Thyroid gland (tissue), 4 donors: ENCODE measurements around the gene BLM. TPM values are rescaled to one million over a fixed set of nuclear protein-coding genes. Genes with fewer than 3 reads are reported as not detected.

Experiments used
- DNase-seq, 2 donors: peaks; one replicate each; pipeline ENCODE4 v3.0.0-alpha.2; 2019
- H3K27ac ChIP-seq, 3 donors: fragments of 200-600 bp; sonication (generic); 1 replicate in 2 of 3; 2 replicates in 1 of 3; pipeline ENCODE4 v1.5.1; 2016 to 2019; ENCODE audit warnings: mild to moderate bottlenecking in 1 of 3, moderate library complexity in 1 of 3
- H3K27me3 ChIP-seq: fragments of 200-600 bp; sonication (generic); one replicate; pipeline ENCODE4 v1.5.1; 2019
- H3K36me3 ChIP-seq, 2 donors: fragments of 200-600 bp; sonication (generic); one replicate each; pipeline ENCODE4 v1.5.1; 2016 to 2019
- H3K4me1 ChIP-seq, 2 donors: fragments of 200-600 bp; sonication (generic); one replicate each; pipeline ENCODE4 v1.5.1; 2017 to 2019
- H3K4me3 ChIP-seq, 3 donors: fragments of 200-600 bp; sonication (generic); replicated peaks in 1 of 3; 1 replicate in 2 of 3; 2 replicates in 1 of 3; pipeline ENCODE4 v1.5.1; 2016; ENCODE audit warnings: mild to moderate bottlenecking in 1 of 3
- H3K9me3 ChIP-seq: fragments of 200-600 bp; sonication (generic); one replicate; pipeline ENCODE4 v1.5.1; 2017
- CTCF ChIP-seq, 6 experiments: fragments of 200-600 bp in 3 of 6; fragments of 450-650 bp in 3 of 6; sonication (generic) in 3 of 6; IDR thresholded peaks; one replicate each; pipeline ENCODE4 v1.5.1; 2016 to 2019; ENCODE audit warnings: antibody characterized with exemption in 6 of 6, mild to moderate bottlenecking in 2 of 6, inconsistent platforms in 1 of 6, moderate library complexity in 1 of 6
- POLR2A ChIP-seq, 2 donors: fragments of 450-650 bp; IDR thresholded peaks; one replicate each; pipeline ENCODE4 v1.6.1; 2017; ENCODE audit warnings: antibody characterized with exemption in 2 of 2, mild to moderate bottlenecking in 2 of 2, moderate library complexity in 1 of 2
- WGBS, 2 donors: methylation state at CpG; one replicate each; pipeline ENCODE4 v1.1.5; 2017; 5-methylcytosine and 5-hydroxymethylcytosine counted together
- intact Hi-C: fragments of 100-400 bp; cut with DNase I; formaldehyde crosslinking; loops from one replicate; pipeline ENCODE4 v1.15.1; 2023
- total RNA-seq, 4 donors: library from RNA; depleted of rRNA; stranded (reverse); fragments of >200 nt; gene quantifications; one replicate each; pipeline ENCODE4 v1.2.3, GENCODE V29; 2016

Gene BLM
- total RNA-seq, 4 donors from 2014 or later = 0.67 to 1.3 (median 1.2) TPM

GRCh38 chr15:90675464-90675863, 41.7 kb upstream of the BLM start:
- no peak for TF ChIP-seq CTCF (IDR thresholded peaks at IDR 0.05)
- no peak for TF ChIP-seq POLR2A (IDR thresholded peaks at IDR 0.05)
- 88 to 92% methylated on average over 5 of the region's 5 CpGs for WGBS, 2 donors
- H3K4me3 ChIP-seq = no peak overlapping the region
- no peaks in the 10 kb centered on the region for H3K36me3 ChIP-seq
- intact Hi-C loops = no loop called here
- H3K9me3 ChIP-seq = no peaks in the 10 kb centered on the region
- no peaks in the 10 kb centered on the region for H3K27me3 ChIP-seq
- H3K27ac ChIP-seq = no peak overlapping the region
- no peak for DNase-seq
- no peaks in the 10 kb centered on the region for H3K4me1 ChIP-seq

- intact Hi-C loops = no loop called here
- Histone ChIP-seq H3K4me3 (no peak overlapping the region), H3K4me1 (no peaks in the 10 kb centered on the region), H3K27ac (no peak overlapping the region), H3K9me3 (no peaks in the 10 kb centered on the region), H3K36me3 (no peaks in the 10 kb centered on the region), H3K27me3 (no peaks in the 10 kb centered on the region)
- DNase-seq = no peak
- TF ChIP-seq POLR2A (IDR thresholded peaks at IDR 0.05) (no peak), CTCF (IDR thresholded peaks at IDR 0.05) (no peak)
- 89 to 91% methylated on average over 12 of the region's 12 CpGs for WGBS, 2 donors
These were observed 39.0 kb upstream of the BLM start for GRCh38 chr15:90677807-90678790.

GRCh38 chr15:90679959-90680358, 37.2 kb upstream of the BLM start:
- peak overlapping the region in 1 of 3 donors; percentile 17 for H3K27ac ChIP-seq

GRCh38 chr15:90680371-90680935, 36.7 kb upstream of the BLM start:
- WGBS, 2 donors = 69 to 70% methylated on average over 6 of the region's 6 CpGs
- Histone ChIP-seq H3K4me3 (no peak overlapping the region), H3K27me3 (no peaks in the 10 kb centered on the region), H3K9me3 (no peaks in the 10 kb centered on the region), H3K4me1 (no peaks in the 10 kb centered on the region), H3K36me3 (no peaks in the 10 kb centered on the region), H3K27ac (peak overlapping the region in 2 of 3 donors; percentile 52 to 66)
- intact Hi-C loops = no loop called here
- TF ChIP-seq CTCF (IDR thresholded peaks at IDR 0.05) (no peak), POLR2A (IDR thresholded peaks at IDR 0.05) (no peak)
- no peak for DNase-seq

More at GRCh38 chr15:90679959-90680358, 37.2 kb upstream of the BLM start:
- WGBS, 2 donors = 92 to 93% methylated on average over 2 to 3 of the region's 3 CpGs
- DNase-seq = no peak
- Histone ChIP-seq H3K9me3 (no peaks in the 10 kb centered on the region), H3K4me3 (no peak overlapping the region), H3K36me3 (no peaks in the 10 kb centered on the region), H3K4me1 (no peaks in the 10 kb centered on the region), H3K27me3 (no peaks in the 10 kb centered on the region)
- intact Hi-C loops = no loop called here
- no peak for TF ChIP-seq POLR2A (IDR thresholded peaks at IDR 0.05)
- TF ChIP-seq CTCF (IDR thresholded peaks at IDR 0.05) = no peak

- Histone ChIP-seq H3K9me3 (no peaks in the 10 kb centered on the region), H3K36me3 (no peaks in the 10 kb centered on the region), H3K4me1 (no peaks in the 10 kb centered on the region), H3K27me3 (no peaks in the 10 kb centered on the region), H3K27ac (peak overlapping the region in 2 of 3 donors; percentile 52 to 66), H3K4me3 (no peak overlapping the region)
- intact Hi-C loops = no loop called here
- TF ChIP-seq POLR2A (IDR thresholded peaks at IDR 0.05) = no peak
- WGBS, 2 donors = 93 to 95% methylated on average over 1 of the region's 1 CpG
- DNase-seq = no peak
These were observed 36.1 kb upstream of the BLM start for GRCh38 chr15:90681056-90681455.
